DOHH2 (cell line): ENCODE data around the gene COL1A1.

Experiments
- H3F3A ChIP-seq: fragments of 200-600 bp; sonication (generic), shearing (Covaris generic); 2 replicates; pipeline ENCODE4 v1.6.0; 2016; ENCODE audit warnings: antibody characterized with exemption, mild to moderate bottlenecking; ENCODE audit not compliant: control insufficient read depth, insufficient read depth
- H3K27ac ChIP-seq: fragments of 200-600 bp; sonication (generic); 2 replicates; pipeline ENCODE4 v1.5.1; 2014; ENCODE audit warnings: low read depth, mild to moderate bottlenecking, low read length, moderate library complexity
- H3K27me3 ChIP-seq: fragments of 200-600 bp; sonication (generic); 2 replicates; pipeline ENCODE4 v1.6.1; 2014; ENCODE audit warnings: mild to moderate bottlenecking, low read length, mixed read lengths; ENCODE audit not compliant: control insufficient read depth
- H3K36me3 ChIP-seq: fragments of 200-600 bp; sonication (generic); 2 replicates; pipeline ENCODE4 v1.6.1; 2014; ENCODE audit warnings: mild to moderate bottlenecking, low read length, moderate library complexity, mixed read lengths; ENCODE audit not compliant: control insufficient read depth
- H3K4me1 ChIP-seq: fragments of 200-600 bp; sonication (generic); 2 replicates; pipeline ENCODE4 v1.6.1; 2014; ENCODE audit warnings: mild to moderate bottlenecking, low read length, mixed read lengths; ENCODE audit not compliant: control insufficient read depth
- H3K4me2 ChIP-seq: fragments of 200-600 bp; sonication (generic); 2 replicates; pipeline ENCODE4 v1.6.0; 2014; ENCODE audit warnings: mild to moderate bottlenecking, low read length, moderate library complexity
- H3K4me3 ChIP-seq: fragments of 200-600 bp; sonication (generic); 2 replicates; pipeline ENCODE4 v1.5.1; 2014; ENCODE audit warnings: mild to moderate bottlenecking, low read length, mixed read lengths
- H3K79me2 ChIP-seq: fragments of 200-600 bp; sonication (generic); 2 replicates; pipeline ENCODE4 v1.6.1; 2014; ENCODE audit warnings: mild to moderate bottlenecking, low read length, mixed read lengths; ENCODE audit not compliant: control insufficient read depth
- H3K9me2 ChIP-seq: fragments of 200-600 bp; sonication (generic); replicated peaks from 2 replicates; pipeline ENCODE4 v1.6.1; 2014; ENCODE audit warnings: mild to moderate bottlenecking, low read length, mixed read lengths; ENCODE audit not compliant: control insufficient read depth
- H3K9me3 ChIP-seq: fragments of 200-600 bp; sonication (generic); 2 replicates; pipeline ENCODE4 v1.6.1; 2014; ENCODE audit warnings: antibody characterized with exemption, low read length, mixed read lengths; ENCODE audit not compliant: control insufficient read depth, insufficient read depth
- H4K20me1 ChIP-seq: fragments of 200-600 bp; sonication (generic); 2 replicates; pipeline ENCODE4 v1.6.0; 2014; ENCODE audit warnings: low read depth, mild to moderate bottlenecking, antibody characterized with exemption, low read length, moderate library complexity; ENCODE audit not compliant: control insufficient read depth, insufficient read depth
- CTCF ChIP-seq: fragments of 200-600 bp; sonication (generic); IDR thresholded peaks from one replicate; pipeline ENCODE4 v1.5.1; 2014; ENCODE audit warnings: antibody characterized with exemption, mild to moderate bottlenecking, low read depth, low read length; ENCODE audit not compliant: poor library complexity, severe bottlenecking
- EZH2phosphoT487 ChIP-seq: fragments of 200-600 bp; sonication (generic); IDR thresholded peaks from 2 replicates; pipeline ENCODE4 v1.6.1; 2017; ENCODE audit warnings: borderline replicate concordance, mild to moderate bottlenecking, antibody characterized with exemption, low read length, moderate library complexity, mixed read lengths

The COL1A1 gene

GRCh38 chr17:50203086-50203485, 1.7 kb upstream of the COL1A1 start:
- TF ChIP-seq EZH2phosphoT487 (no peak), CTCF (no peak)
- Histone ChIP-seq H3K9me2 (no peaks in the 10 kb centered on the region), H3K27me3 (peaks cover 60% of the 10 kb centered on the region), H3K4me3 (no peak overlapping the region), H4K20me1 (no peaks in the 10 kb centered on the region), H3K4me2 (no peak overlapping the region), H3K79me2 (no peaks in the 10 kb centered on the region), H3K36me3 (no peaks in the 10 kb centered on the region), H3K9me3 (no peaks in the 10 kb centered on the region), H3K27ac (no peak overlapping the region), H3F3A (no peaks in the 10 kb centered on the region), H3K4me1 (peaks cover 16% of the 10 kb centered on the region)

DNA sequence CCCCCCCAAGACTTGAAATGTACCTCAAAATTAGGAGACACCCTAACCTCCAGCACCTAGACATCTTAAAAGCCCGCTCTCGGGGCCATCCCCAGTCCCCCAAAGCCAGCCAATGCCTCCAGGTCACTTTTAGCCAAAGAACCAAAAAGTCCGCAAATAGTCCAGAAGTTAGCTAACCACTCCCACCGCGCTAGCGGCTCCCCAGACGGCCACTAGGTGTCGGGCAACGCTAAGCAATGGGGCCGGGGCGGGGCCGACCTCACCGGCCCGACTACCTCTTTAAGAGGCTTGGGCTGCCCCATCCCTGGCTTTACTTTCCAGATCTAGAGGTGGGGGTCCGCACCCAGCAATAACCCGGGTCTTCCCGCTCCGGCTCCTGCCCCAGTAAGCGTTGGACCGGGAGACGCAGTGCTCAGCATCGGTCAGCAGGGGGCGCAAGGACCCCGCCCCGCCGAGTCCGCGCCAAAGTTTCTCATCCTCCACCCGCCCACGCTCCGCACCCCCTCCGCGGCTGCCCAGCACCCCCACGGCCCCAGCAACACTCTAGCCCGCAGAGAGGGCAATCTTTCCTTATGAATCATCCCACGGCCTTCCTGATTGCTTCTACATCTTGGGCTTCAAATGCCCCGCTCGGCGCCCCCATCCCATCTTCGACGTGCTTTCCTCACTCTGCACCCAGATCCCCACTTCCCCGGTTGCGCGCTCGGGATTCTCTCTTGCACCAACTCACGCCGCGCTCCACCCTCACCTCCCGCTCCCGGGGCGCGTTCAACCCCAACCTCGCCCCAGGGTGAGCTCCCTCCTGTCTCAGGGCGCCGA, 765 bp downstream of the COL1A1 start:
- Histone ChIP-seq H4K20me1 (no peaks in the 10 kb centered on the region), H3K79me2 (no peaks in the 10 kb centered on the region), H3F3A (no peaks in the 10 kb centered on the region), H3K4me2 (peak overlapping the region; percentile 77), H3K27me3 (peaks cover 61% of the 10 kb centered on the region), H3K27ac (no peak overlapping the region), H3K36me3 (no peaks in the 10 kb centered on the region), H3K4me3 (peak overlapping the region; percentile 69), H3K4me1 (peaks cover 16% of the 10 kb centered on the region), H3K9me3 (no peaks in the 10 kb centered on the region), H3K9me2 (no peaks in the 10 kb centered on the region)
- TF ChIP-seq EZH2phosphoT487: no peak; the same call in 1 of the 2 replicates
- peak; percentile 100 for TF ChIP-seq CTCF

- no peak for TF ChIP-seq EZH2phosphoT487
- TF ChIP-seq CTCF: no peak
- H3K79me2 ChIP-seq: no peaks in the 10 kb centered on the region
- no peaks in the 10 kb centered on the region for H3K9me3 ChIP-seq
- H3K27me3 ChIP-seq: peaks cover 58% of the 10 kb centered on the region
- no peaks in the 10 kb centered on the region for H3K36me3 ChIP-seq
- peaks cover 16% of the 10 kb centered on the region for H3K4me1 ChIP-seq
- no peak overlapping the region for H3K27ac ChIP-seq
- H3F3A ChIP-seq: no peaks in the 10 kb centered on the region
- peak overlapping the region; percentile 77 for H3K4me2 ChIP-seq
- peak overlapping the region; percentile 69 for H3K4me3 ChIP-seq
- H4K20me1 ChIP-seq: no peaks in the 10 kb centered on the region
- no peaks in the 10 kb centered on the region for H3K9me2 ChIP-seq
Observed at GRCh38 chr17:50199803-50200456, 1.5 kb downstream of the COL1A1 start.
